ENCODE data around the gene LRPAP1. TPM values are rescaled to one million over a fixed set of nuclear protein-coding genes. Genes with fewer than 3 reads are reported as not detected.

Gene LRPAP1
- total and polyA plus RNA-seq, 7 donors = 25.2 to 127 (median 87.4) TPM

Other genes with a start within 250 kb of the LRPAP1 start
- 10 to 100 TPM; 15.7 to 21.6 (median 17.8) TPM for gene RGS12, start 239.4 kb downstream of the LRPAP1 start, total RNA-seq
- 10 to 100 TPM in 1 of 3 donors, 1 to 10 TPM in 2; 3.0 to 14.6 (median 6.7) TPM for gene RGS12, start 239.4 kb downstream of the LRPAP1 start, polyA plus RNA-seq
- gene HGFAC, start 90.5 kb downstream of the LRPAP1 start, total RNA-seq = under 1 TPM; 0.33 to 0.55 (median 0.38) TPM
- gene HGFAC, start 90.5 kb downstream of the LRPAP1 start, polyA plus RNA-seq = under 1 TPM in 1 of 3 donors, not detected in 2; 0.22 TPM
- gene DOK7, start 69.1 kb downstream of the LRPAP1 start, total RNA-seq = 1 to 10 TPM in 1 of 4 donors, not detected in 3; 1.9 TPM
- gene DOK7, start 69.1 kb downstream of the LRPAP1 start, polyA plus RNA-seq = 1 to 10 TPM in 1 of 3 donors, under 1 TPM in 1, not detected in 1; 0.85 to 1.2 TPM
- gene ADRA2C, start 234.0 kb upstream of the LRPAP1 start, total RNA-seq = 1 to 10 TPM in 2 of 4 donors, under 1 TPM in 2; 0.33 to 5.2 (median 1.2) TPM
- 1 to 10 TPM in 1 of 3 donors, not detected in 2; 1.2 TPM for gene ADRA2C, start 234.0 kb upstream of the LRPAP1 start, polyA plus RNA-seq

Measured in sigmoid colon (tissue), 7 donors.